ENCODE measurements around the gene CLCNKB. TPM values are rescaled to one million over a fixed set of nuclear protein-coding genes. Genes with fewer than 3 reads are reported as not detected.
A peak's percentile ranks its signal among the peaks of the same experiment; 100 is the strongest.

CLCNKB gene
- total RNA-seq, 1 experiment from 2014 or later = 1.1 TPM

- BruUV-seq (replicated peaks) = no TSS peak
- ChIA-PET POLR2A (ENCODE audit: unreplicated experiment) (interaction anchor here (0.6 to 0.9 kb wide), 2 partner anchors 163 to 275 kb away, joined by 3 to 5 read pairs; partner anchors contain the start of gene FBXO42), CTCF (no interaction called here)
- no peak for TF ChIP-seq CTCF (conservative IDR thresholded peaks at IDR 0.05)
- no peak for TF ChIP-seq EZH2 (IDR thresholded peaks at IDR 0.05; ENCODE audit: low read depth)
- H3K4me3 ChIP-seq = no peak overlapping the region
- H3F3A ChIP-seq (ENCODE audit: insufficient read depth, low read depth) = peaks cover 43% of the 10 kb centered on the region
- DNase-seq = peak; percentile 76 to 83
- H3K27me3 ChIP-seq (ENCODE audit: insufficient read depth, low read depth) = no peaks in the 10 kb centered on the region
- no peaks in the 10 kb centered on the region for H3K9me2 ChIP-seq (ENCODE audit: insufficient read depth)
- peak overlapping the region; percentile 71 for H3K4me2 ChIP-seq
- no peaks in the 10 kb centered on the region for H3K79me2 ChIP-seq (ENCODE audit: low read depth)
- H2AFZ ChIP-seq = no peak overlapping the region
- intact Hi-C loops (cut with micrococcal nuclease; ENCODE audit: unreplicated experiment) = loop anchor here (1.0 kb wide), 1 partner anchor 65 kb away; no protein-coding TSS in a partner anchor
- peak overlapping the region; percentile 48 for H3K27ac ChIP-seq
- no peaks in the 10 kb centered on the region for H4K20me1 ChIP-seq (ENCODE audit: insufficient read depth)
- peaks cover 52% of the 10 kb centered on the region for H3K4me1 ChIP-seq (replicated peaks; ENCODE audit: insufficient read depth)
- H3K9me3 ChIP-seq (ENCODE audit: insufficient read depth, low read depth) = no peaks in the 10 kb centered on the region
- no peaks in the 10 kb centered on the region for H3K36me3 ChIP-seq (ENCODE audit: low read depth)
Measured at GRCh38 chr1:16076865-16077238, 33.3 kb downstream of the CLCNKB start.

GRCh38 chr1:16077406-16078245 lies 34.0 kb downstream of the CLCNKB start:
- BruUV-seq (replicated peaks) = no TSS peak
- H3K36me3 ChIP-seq (ENCODE audit: low read depth) = no peaks in the 10 kb centered on the region
- intact Hi-C loops (cut with micrococcal nuclease; ENCODE audit: unreplicated experiment) = loop anchor here (1.0 to 2.0 kb wide), 4 partner anchors 65 to 159 kb away; partner anchors contain the start of gene CPLANE2
- peak overlapping the region; percentile 37; the same call in 1 of the 2 replicates for H3K27ac ChIP-seq
- H3K27me3 ChIP-seq (ENCODE audit: insufficient read depth, low read depth) = no peaks in the 10 kb centered on the region
- H3K4me1 ChIP-seq (replicated peaks; ENCODE audit: insufficient read depth) = peaks cover 57% of the 10 kb centered on the region
- no peaks in the 10 kb centered on the region for H3K79me2 ChIP-seq (ENCODE audit: low read depth)
- H3F3A ChIP-seq (ENCODE audit: insufficient read depth, low read depth) = peaks cover 43% of the 10 kb centered on the region
- no peaks in the 10 kb centered on the region for H4K20me1 ChIP-seq (ENCODE audit: insufficient read depth)
- CTCF ChIA-PET = interaction anchor here (1.2 to 1.3 kb wide), 2 partner anchors 79 to 166 kb away, joined by 3 to 9 read pairs; partner anchors contain the start of gene EPHA2
- POLR2A ChIA-PET (ENCODE audit: unreplicated experiment) = interaction anchor here (0.6 kb wide), 2 partner anchors 111 to 163 kb away, joined by 3 read pairs; no protein-coding TSS in a partner anchor
- no peak overlapping the region for H3K4me3 ChIP-seq
- H3K4me2 ChIP-seq = peak overlapping the region; percentile 71
- no peak overlapping the region for H2AFZ ChIP-seq
- no peaks in the 10 kb centered on the region for H3K9me2 ChIP-seq (ENCODE audit: insufficient read depth)
- H3K9me3 ChIP-seq (ENCODE audit: insufficient read depth, low read depth) = no peaks in the 10 kb centered on the region
- no peak for TF ChIP-seq CTCF (conservative IDR thresholded peaks at IDR 0.05)
- no peak for TF ChIP-seq EZH2 (IDR thresholded peaks at IDR 0.05; ENCODE audit: low read depth)
- DNase-seq = peak in 1 of 2 experiments; percentile 48

GRCh38 chr1:16078925-16079656 lies 35.5 kb downstream of the CLCNKB start:
- CTCF ChIA-PET = interaction anchor here (0.6 to 1.3 kb wide), 11 partner anchors 72 to 284 kb away, joined by 3 to 12 read pairs (median 5); partner anchors contain the start of genes ARHGEF19 and EPHA2
- Histone ChIP-seq H3K9me2 (ENCODE audit: insufficient read depth) (no peaks in the 10 kb centered on the region), H3K9me3 (ENCODE audit: insufficient read depth, low read depth) (no peaks in the 10 kb centered on the region), H3K4me3 (no peak overlapping the region), H3K27me3 (ENCODE audit: insufficient read depth, low read depth) (no peaks in the 10 kb centered on the region), H3K79me2 (ENCODE audit: low read depth) (no peaks in the 10 kb centered on the region), H3K27ac (peak overlapping the region; percentile 20; the same call in 1 of the 2 replicates), H3K4me1 (replicated peaks; ENCODE audit: insufficient read depth) (peaks cover 63% of the 10 kb centered on the region), H2AFZ (peak overlapping the region; percentile 51; the same call in 1 of the 2 replicates), H3K36me3 (ENCODE audit: low read depth) (no peaks in the 10 kb centered on the region), H4K20me1 (ENCODE audit: insufficient read depth) (no peaks in the 10 kb centered on the region), H3K4me2 (peak overlapping the region; percentile 72), H3F3A (ENCODE audit: insufficient read depth, low read depth) (peaks cover 41% of the 10 kb centered on the region)
- intact Hi-C loops (cut with micrococcal nuclease; ENCODE audit: unreplicated experiment) = loop anchor here (1.0 to 2.0 kb wide), 5 partner anchors 66 to 284 kb away; partner anchors contain the start of gene CPLANE2
- POLR2A ChIA-PET (ENCODE audit: unreplicated experiment) = interaction anchor here (0.6 to 1.0 kb wide), 2 partner anchors 69 to 74 kb away, joined by 10 to 13 read pairs; no protein-coding TSS in a partner anchor
- BruUV-seq (replicated peaks) = no TSS peak
- DNase-seq = peak; percentile 67 to 82
- TF ChIP-seq CTCF (conservative IDR thresholded peaks at IDR 0.05) = peak; percentile 92
- no peak for TF ChIP-seq EZH2 (IDR thresholded peaks at IDR 0.05; ENCODE audit: low read depth)

Data from PC-9 (cell line).